Activated naive CD4-positive, alpha-beta T cell treated with anti-CD3 and anti-CD28 coated beads, Interleukin-2, amount 50 U/mL, for 16 hours (primary cell): Measurements from ENCODE around the gene KATNAL2.

Source experiments
- DNase-seq: peaks from one replicate; pipeline ENCODE4 v3.0.0-alpha.2; 2020

Gene KATNAL2, protein sequence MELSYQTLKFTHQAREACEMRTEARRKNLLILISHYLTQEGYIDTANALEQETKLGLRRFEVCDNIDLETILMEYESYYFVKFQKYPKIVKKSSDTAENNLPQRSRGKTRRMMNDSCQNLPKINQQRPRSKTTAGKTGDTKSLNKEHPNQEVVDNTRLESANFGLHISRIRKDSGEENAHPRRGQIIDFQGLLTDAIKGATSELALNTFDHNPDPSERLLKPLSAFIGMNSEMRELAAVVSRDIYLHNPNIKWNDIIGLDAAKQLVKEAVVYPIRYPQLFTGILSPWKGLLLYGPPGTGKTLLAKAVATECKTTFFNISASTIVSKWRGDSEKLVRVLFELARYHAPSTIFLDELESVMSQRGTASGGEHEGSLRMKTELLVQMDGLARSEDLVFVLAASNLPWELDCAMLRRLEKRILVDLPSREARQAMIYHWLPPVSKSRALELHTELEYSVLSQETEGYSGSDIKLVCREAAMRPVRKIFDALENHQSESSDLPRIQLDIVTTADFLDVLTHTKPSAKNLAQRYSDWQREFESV

GRCh38 chr18:46917108-46917802 is at the start of gene KATNAL2, which contains the start of gene PIAS2:
Gene KATNAL2, plus strand, starts transcription at chr18:46917602. Its CDS starts 29,271 bp downstream, at chr18:46946873.
Gene PIAS2, minus strand, starts transcription at chr18:46917507. Its CDS starts 162 bp downstream, at chr18:46917345.
- DNase-seq, result peak; percentile 78

DNA sequence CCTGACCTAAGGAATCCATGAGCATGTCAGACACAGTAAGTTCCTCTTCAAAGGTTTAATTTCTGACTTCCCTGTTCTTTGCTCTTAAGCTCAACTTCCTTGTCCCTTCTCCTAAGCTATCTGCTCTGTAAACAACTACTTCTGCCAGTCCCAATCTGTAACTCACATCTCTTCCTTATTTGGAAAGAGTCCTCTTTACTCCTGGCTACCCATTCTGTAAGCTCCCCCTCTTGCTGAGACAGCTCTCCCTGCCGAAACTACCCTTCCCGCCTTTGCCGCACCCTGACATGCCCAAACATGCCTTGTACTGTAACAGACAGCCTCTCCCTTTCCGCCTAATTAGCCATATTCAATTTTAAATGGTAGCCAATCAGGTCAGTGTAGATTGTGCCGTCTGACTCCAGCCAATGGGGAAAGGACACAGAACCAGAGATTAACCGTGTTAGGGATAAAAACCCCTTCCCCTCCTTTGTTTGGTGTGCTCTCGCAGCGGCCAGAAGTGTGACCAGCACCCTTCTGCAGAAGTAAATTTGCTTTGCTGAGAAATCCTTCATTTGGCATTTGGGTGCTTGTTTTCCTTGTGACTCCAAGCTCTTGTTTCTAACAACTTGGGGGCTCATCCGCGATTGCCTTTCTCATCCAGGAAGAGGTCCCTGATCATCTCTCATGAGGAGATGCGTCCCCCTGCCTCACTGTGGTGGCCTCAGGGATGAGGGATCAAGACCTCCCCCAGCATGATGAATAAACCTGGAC is 49.1 kb upstream of the KATNAL2 start:
- no peak for DNase-seq

GRCh38 chr18:46877329-46877987 is 39.9 kb upstream of the KATNAL2 start:
- DNase-seq, result no peak

GRCh38 chr18:46883180-46883579 is 34.2 kb upstream of the KATNAL2 start:
- no peak for DNase-seq

- DNase-seq, result no peak
Measured at GRCh38 chr18:46886893-46887292, 30.5 kb upstream of the KATNAL2 start.

DNA sequence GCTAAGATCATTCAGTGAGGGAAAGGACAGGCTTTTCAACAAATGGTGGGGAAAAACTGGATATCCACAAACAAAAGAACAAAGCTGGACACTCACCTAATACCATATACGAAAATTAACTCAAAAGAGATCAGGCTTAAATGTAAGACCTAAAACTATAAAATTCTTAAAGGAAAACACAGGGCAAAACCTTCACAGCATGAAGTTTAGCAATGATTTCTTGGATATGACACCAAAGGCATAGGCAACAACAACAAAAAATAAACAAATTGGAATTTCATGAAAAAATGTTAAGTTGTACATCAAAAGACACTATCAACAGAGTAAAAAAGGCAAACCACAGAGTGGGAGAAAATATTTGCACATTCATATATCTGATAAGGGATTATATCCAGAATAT is 28.4 kb upstream of the KATNAL2 start:
- DNase-seq, result no peak

DNA sequence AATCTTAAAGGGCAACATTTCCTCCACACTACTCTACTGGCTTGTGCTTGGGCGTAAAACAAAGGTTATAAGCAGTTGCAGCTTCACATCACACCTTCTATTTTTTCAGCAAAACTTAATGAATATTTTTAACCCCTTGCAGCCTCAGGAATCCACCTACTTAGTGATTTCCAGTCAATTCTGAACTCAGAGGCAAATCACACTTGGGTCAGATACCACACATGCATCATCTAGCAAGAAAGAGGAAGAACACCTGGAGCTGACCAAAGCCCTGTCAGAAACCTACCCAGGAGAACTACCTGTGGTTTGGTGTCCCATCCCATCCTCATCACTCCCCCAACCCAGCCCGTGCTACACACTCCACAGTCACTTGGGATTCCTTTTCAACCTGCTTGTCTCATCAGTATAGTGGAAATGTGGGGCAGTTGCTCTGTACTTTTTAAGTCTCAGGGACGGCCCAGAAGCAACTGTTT is 25.6 kb upstream of the KATNAL2 start:
- DNase-seq, result no peak

GRCh38 chr18:46892842-46893241 is 24.6 kb upstream of the KATNAL2 start:
- DNase-seq, result no peak

GRCh38 chr18:46893360-46893759 is 24.0 kb upstream of the KATNAL2 start:
- no peak for DNase-seq

GRCh38 chr18:46894124-46894523 is 23.3 kb upstream of the KATNAL2 start:
- no peak for DNase-seq

GRCh38 chr18:46899274-46899948 is 18.0 kb upstream of the KATNAL2 start:
- DNase-seq, result no peak

- DNase-seq, result no peak
Measured at GRCh38 chr18:46903406-46903805, 14.0 kb upstream of the KATNAL2 start.

- no peak for DNase-seq
Measured at GRCh38 chr18:46909497-46909896, 7.9 kb upstream of the KATNAL2 start.

- DNase-seq, result no peak
Measured at GRCh38 chr18:46910856-46911255, 6.5 kb upstream of the KATNAL2 start.

DNA sequence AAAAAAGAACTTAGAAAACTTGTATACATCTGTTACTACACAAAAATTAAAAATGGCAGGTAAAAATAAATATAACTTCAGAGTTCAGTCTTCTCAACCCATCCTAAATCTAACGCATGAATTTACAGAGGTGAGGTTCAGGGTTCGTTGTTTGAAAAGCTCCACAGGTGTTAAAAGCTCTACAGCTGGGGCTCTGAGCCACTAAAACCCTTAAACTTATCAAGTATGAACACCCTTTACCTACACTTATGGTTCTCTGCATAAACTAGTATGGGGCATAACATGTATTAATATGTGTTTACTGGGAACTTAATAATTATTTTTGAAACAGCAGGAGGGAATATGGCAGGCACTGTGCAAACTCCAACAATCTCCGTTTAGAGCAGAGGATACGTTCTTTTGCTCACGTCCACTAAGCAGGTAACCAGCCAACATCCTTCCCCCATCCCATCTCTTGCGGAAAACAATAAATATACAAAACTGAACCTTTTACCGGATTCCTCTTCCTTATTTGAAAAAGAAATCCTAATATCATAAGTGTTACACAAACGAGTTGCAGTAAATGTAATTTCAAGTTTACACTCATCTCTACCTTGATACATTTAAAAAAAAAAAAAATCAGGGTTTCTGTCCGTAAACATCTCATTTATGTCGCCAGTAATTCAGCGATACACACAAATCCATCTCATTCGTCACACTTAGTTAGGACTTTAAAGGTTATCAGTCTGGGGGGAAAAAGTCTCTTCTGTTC is 1.4 kb upstream of the KATNAL2 start:
- DNase-seq, result no peak

- DNase-seq, result no peak
Measured at GRCh38 chr18:46916551-46917107, 773 bp upstream of the KATNAL2 start.

DNA sequence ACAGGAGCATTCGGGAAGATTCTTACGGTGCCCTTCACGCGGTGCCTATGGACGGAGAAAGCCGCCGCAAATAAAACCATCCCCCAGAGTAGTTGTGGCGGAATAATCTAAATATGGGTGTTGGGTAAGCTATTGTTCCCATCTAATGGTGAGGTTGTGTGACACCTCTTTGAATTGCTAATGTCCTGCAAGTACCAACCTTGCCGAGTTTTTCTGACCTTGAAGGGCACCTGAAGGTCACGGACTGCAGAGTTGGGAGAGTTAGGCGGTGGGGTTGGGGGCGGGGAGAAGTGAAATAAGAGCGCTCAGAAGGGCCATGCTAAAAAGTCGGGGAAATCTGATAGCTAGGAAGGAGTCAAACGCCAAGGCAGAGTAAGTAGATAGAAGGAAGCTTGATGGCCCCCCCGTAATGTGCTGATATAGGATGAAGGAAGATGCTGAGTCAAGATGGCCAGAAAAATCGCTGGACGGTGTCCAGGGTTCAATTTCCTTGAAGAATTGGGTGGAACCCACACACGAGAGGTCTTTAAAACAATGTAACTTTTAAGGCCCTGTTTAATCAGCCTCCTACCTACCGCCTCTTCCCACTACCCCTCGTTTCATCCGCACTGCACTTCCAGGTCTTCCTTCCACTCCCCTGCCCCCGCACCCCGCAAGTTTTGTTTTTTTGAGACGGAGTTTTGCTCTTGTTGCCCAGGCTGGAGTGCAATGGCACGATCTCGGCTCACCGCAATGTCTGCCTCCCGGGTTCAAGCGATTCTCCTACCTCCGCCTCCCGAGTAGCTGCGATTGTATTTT is 600 bp downstream of the KATNAL2 start:
- DNase-seq, result peak; percentile 16

DNA sequence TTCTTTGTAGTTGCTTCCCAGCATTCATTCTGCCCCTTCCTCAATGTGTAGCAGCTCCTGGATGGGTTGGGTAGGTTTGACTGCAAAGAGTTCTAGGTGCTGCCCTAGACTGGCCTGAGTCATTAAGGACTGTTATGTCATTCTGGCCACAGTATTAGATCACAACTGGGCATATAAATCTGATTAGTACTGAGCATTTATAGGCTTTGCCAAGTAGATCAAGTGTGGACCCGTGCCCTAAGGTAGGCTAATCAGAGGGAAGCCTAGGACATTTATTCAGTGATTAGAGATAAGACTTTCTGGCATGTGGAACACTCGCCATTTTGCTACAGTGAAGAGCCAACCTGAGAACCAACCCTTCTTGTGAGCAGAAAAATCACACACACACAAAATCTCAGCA is 2.7 kb downstream of the KATNAL2 start:
- no peak for DNase-seq

GRCh38 chr18:46920653-46921052 is 3.3 kb downstream of the KATNAL2 start:
- DNase-seq, result no peak
